GM19372 (cell line): ENCODE results near the gene HELZ2.

Source experiments
- ATAC-seq: cut with Tn5 transposase; IDR thresholded peaks from one replicate; pipeline ENCODE4 v1.9.1; 2021; ENCODE audit warnings: mild to moderate bottlenecking, low read depth, moderate library complexity; ENCODE audit not compliant: unreplicated experiment

Gene HELZ2

DNA sequence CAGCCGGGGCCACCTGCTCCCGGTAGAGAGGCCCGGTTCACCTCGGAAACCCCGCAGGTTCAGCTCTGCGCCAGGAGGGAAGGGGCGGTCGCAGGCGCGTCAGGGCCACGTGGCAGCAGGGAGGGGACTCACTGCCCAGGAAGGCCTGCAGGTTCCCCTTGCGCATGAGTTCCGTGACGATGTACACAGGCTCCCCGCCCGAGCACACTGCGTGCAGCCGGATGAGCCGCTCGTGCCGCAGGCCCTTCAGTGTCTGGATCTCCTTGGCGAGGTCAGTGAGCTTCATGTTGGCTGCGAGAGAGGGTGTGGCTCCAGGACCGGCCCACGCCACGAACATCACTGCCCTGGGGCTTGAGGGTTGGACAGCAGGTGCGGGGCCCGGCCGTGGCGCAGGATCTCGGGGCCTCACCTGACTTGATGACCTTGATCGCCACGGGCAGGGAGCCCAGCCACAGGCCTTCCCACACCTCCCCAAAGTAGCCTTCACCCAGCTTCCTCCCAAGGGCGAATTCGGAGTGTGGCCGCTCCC, 31.9 kb downstream of the HELZ2 start:
- ATAC-seq, result no peak

GRCh38 chr20:63541371-63541770, 32.7 kb downstream of the HELZ2 start:
- ATAC-seq, result no peak

- no peak for ATAC-seq
These were observed 33.4 kb downstream of the HELZ2 start for GRCh38 chr20:63540417-63541186.

DNA sequence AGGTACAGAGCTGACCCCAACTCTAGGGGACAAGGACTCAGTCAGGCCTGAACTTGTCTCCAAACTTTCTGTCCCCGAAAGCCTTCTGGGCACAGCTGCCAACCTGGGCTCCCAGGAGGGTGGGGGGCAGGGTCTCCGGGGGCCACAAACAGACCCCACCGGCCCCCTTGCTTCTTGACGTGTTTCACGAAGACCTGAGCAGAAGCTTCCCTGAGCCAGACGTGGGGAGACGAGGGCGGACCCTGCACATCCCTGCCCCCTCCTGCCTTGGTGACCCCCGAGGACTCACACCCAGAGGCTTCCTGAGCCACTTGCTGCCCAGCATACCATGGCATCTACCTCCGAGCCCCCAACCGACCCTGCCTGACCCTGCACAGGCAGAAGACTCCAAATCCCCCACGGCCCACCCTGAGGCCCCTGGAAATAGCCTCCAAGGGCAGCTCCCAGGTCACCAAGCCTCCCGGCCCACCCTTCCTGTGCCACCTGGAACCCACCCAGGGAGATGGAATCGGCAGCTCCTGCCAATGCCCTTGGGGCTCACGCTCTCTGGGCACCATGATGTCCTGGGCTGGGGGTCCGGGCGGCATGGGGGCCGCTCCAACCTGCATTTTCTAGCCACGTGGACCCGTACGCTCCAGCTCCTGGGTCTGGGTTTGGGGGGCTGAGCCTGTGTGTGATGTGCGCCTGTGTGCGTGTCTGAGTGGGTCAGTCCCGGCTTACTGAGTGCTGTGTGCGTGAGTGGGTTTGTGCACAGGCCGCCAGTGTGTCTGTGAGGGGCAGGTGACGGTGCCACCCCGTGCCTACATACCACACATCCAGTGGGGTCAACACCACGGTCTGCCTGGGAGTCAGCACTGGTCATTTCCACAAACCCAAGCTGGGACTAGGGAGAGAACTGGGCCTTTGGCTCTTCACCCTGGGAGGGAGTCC, 34.3 kb downstream of the HELZ2 start:
- ATAC-seq, result no peak

- no peak for ATAC-seq
These were observed 35.0 kb downstream of the HELZ2 start for GRCh38 chr20:63539092-63539430.

GRCh38 chr20:63538204-63539091, 35.6 kb downstream of the HELZ2 start:
- no peak for ATAC-seq

- ATAC-seq, result peak; percentile 85
These were observed 36.4 kb downstream of the HELZ2 start for GRCh38 chr20:63537525-63538203.

DNA sequence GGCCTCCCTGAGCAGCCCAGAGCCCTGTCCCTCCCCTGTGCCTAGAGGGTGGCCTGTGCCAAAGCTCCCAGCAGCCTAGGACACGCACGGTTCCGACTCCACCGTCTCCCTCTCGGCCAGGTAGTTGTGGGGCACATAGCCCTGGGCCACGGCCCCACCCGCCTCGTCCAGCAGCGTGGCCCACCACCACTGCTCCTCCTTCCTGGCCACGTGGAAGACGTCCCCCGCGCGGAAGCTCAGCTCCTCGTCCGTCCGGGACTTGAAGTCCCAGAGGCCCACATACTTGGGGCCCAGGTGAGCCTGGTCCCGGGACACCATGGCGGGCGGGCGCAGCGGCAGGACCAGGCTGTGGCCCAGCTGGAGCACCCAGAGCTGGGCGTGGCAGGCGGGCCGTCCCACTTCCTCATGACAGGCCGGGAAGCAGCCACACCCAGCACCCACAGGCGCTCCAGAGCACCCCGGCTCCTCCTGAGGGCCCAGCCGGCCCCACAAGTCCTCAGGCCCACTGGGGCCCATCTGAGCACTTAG, 37.0 kb downstream of the HELZ2 start, which contains the start of gene PTK6:
Gene PTK6, minus strand, starts transcription at position 380 of the 528 bp plus-strand sequence. Its CDS starts 62 bp downstream, at position 318.
- ATAC-seq, result no peak

DNA sequence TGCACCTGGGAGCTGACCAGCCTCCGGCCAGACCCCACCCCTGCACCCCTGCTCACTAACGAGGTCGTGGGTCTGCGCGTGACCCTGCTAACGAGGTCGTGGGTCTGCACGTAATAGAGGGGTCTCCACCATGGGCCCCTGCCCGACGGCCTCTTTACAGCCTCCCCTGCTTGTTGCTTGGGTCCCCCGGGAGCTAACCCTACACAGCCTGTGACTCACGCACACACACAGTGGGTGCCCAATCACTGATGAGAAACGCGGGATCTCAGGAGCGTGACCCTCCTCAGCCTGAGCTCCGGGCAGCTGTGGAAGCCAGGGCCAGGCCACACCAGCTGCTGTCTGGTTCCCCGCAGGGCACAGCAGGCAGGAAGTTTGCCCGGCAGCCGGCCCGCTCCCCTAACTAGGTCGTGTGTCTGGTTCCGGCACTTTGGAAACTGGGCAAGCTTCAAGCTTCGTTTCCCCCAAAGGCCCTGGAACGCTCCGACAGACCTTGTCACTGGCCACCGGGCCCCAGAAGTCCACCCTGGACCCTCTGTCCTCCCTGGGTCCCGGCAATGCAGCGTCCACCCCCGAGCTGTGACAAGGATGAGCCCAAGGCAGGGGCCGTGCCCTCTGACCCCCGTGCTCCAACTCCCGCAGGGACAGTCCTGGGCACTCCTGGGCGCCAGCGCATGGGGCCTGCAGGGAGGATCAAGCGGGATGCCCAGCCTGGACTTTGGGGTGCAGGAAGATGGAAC, 37.6 kb downstream of the HELZ2 start:
- ATAC-seq, result no peak

DNA sequence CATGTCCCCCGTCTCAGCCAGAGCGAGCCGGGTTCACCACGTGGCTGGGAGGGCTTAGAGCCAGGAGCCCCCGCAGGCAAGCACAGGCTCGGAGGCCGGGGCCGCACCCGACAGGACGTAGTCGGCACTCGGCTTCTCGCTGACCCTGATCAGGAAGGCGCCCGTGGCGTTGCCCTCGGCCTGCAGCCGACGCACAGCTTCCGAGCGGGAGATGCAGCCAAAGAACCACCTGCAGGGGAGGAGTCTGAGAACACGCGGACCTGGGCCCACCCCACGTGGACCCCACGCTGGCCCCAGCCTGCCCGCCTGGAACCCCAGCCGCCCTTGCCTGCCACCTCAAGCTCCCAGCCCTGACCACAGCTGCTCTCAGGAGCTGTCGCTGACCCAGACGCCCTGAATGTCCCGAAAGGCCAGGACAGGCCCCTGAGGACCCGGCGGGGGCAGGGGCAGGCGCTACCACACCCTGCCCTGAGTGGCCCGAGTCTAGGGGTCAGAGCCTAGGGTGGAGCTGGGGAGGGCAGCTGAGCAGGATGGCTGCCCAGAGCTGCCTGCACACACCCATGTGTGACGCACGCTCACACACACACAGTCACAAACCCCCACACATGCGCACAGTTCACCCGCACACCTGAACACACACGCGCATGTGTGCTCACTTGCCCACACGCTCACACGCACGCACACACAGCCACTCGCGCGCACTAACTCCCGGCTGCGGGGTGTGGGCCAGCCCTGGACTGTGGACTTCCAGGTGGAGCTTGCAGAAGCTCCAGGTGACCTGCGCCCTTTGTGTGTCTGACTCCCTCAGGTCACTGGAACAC, 39.0 kb downstream of the HELZ2 start:
- no peak for ATAC-seq

GRCh38 chr20:63534427-63534830, 39.6 kb downstream of the HELZ2 start:
- ATAC-seq, result no peak

DNA sequence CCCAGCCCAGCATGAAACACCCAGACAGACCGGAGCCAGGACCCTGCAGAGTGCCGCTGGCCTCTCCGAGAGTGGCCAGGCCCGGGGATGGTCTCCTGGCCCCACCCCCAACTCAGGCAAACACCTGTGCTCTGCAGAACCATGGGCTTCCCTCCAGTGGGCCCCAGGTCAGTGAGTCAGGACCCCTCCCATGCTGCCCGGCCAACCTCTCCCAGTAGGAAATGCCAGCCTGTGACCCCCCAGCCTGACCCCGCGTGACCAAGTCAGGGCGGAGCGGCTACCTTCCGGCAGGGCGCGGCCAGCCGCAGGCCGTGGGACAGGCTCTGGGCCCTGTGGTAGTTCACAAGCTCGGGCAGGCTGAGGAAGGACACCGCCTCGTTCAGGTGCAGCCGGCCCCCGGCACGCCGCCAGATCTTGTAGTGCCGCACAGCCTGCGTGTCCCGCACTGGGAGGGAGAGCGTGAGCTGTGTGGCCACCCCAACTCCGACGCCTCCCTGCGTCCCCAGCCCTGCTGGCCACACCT, 40.1 kb downstream of the HELZ2 start:
- ATAC-seq, result no peak

DNA sequence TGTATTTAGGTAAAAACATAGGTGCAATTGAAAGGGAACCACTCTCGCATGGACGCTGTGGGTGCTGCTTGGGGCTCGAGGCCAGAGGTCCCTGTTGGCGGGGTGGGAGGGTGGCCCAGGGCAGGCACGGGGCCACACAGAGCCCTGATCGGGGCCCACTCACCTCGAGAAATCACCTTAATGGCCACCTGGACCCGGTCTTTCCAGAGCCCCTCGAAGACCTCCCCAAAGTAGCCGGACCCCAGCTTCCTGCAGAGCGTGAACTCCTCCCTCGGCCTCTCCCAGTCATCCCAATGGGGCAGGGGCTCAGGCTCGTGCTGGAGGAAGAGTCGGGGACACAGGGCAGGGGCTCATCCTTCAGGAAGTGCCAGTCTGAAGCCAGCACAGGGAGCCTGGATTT, 40.7 kb downstream of the HELZ2 start:
- no peak for ATAC-seq

DNA sequence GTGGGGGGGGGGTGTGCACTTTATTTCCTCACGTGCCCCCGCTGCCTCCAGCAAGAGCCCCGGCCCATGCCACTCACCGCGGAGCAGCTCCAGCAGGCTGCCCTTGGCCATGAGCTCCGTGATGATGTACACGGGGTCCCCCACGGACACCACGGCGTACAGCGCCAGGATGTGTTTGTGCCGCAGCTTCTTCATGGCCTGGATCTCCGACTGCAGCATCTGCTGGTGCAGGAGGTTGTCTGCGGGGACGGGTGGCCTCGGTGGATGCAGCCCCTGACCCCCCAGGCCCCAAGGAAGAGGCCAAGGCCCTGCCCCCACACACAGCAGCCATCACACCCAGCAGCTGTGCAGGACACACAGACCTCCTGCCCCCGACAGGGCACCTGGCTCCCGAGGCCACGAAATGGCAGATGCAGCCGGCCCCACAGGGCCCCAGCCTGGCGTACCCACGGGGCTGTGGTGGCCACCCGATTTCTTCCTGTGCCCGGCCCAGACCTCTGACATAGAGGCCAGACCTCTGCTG, 41.5 kb downstream of the HELZ2 start:
- no peak for ATAC-seq

DNA sequence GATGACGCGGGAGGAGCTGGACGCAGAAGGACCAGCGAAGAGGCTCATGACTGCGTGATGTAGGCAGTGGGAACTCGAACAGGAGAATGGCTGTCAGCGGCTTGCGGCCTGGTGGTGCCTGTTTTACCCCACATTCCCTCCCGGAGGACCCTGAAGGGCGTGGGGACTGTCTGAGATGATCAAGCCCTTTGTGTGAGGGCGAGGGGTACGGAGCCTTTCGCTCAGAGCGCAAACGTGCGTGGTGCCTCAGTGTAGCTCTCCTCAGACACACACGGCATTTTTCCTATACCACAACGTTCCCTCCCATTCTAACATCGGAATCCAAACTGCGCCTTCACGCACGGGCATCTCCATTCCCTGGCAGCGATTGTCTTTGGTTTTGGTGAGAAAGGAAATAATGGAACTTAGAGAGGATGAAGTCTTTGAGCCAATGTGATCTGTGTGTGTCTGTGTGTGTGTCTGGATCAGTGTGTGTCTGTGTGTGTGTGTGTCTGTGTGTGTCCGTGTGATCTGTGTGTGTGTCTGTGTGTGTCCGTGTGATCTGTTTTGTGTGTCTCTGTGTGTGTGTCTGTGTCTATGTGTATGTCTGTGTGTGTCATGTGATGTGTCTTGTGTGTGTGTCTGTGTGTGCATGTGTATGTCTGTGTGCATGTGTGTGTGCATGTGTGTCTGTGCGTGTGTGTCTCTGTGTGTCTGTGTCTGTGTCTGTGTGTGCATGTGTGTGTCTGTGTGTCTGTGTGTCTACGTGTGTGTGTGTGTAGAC, 42.2 kb downstream of the HELZ2 start:
- no peak for ATAC-seq

DNA sequence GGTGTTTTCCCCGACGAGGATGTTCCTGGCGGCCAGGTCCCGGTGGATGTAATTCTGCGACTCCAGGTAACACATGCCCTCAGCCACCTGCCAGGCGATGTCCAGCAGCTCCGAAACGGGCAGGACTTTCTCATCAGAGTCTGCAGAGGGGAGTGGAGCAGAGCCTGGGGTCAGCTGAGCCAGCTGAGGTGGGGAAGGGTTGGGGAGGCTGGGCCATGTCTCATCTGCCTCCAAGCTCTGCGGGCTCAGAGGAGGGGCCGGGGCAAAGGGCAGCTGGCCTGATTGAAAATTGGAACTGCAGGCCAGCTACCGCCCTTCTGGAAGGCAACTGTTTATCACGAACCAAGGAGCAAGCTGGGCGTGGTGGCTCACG, 43.3 kb downstream of the HELZ2 start:
- no peak for ATAC-seq
